Activated CD4-positive, CD25-positive, alpha-beta regulatory T cell treated with anti-CD3 and anti-CD28 coated beads, Interleukin-2, amount 50 U/mL, for 24 hours (primary cell): ENCODE results near the gene CPEB1.

ENCODE experiments used
- ATAC-seq, 2 donors: fragments of 150-1000 bp; cut with Tn5 transposase; one replicate each; pipeline ENCODE4 v1.10.0; 2021; ENCODE audit warnings: mild to moderate bottlenecking in 1 of 2, moderate library complexity in 1 of 2

The CPEB1 gene

GRCh38 chr15:82647045-82647834 is at the start of gene CPEB1:
CPEB1 (minus strand) TSS chr15:82647363; CDS start chr15:82628459, 18,904 bp downstream.
- ATAC-seq = peak; percentile 72 to 73

GRCh38 chr15:82692171-82692570 is 45.0 kb upstream of the CPEB1 start:
- no peak for ATAC-seq

GRCh38 chr15:82689147-82689546 is 42.0 kb upstream of the CPEB1 start:
- no peak for ATAC-seq

- no peak for ATAC-seq
Measured at GRCh38 chr15:82688691-82689090, 41.5 kb upstream of the CPEB1 start.

GRCh38 chr15:82681371-82681770 is 34.2 kb upstream of the CPEB1 start:
- ATAC-seq = no peak

GRCh38 chr15:82680200-82681102 is 33.3 kb upstream of the CPEB1 start:
- ATAC-seq = peak; percentile 93 to 94

- no peak for ATAC-seq
Measured at GRCh38 chr15:82679626-82680199, 32.5 kb upstream of the CPEB1 start.

GRCh38 chr15:82677720-82678323 is 30.7 kb upstream of the CPEB1 start:
- no peak for ATAC-seq

- no peak for ATAC-seq
Measured at GRCh38 chr15:82674873-82675272, 27.7 kb upstream of the CPEB1 start.

GRCh38 chr15:82670699-82671098 is 23.5 kb upstream of the CPEB1 start:
- ATAC-seq = no peak

GRCh38 chr15:82666606-82667005 is 19.4 kb upstream of the CPEB1 start:
- ATAC-seq = no peak

- no peak for ATAC-seq
Measured at GRCh38 chr15:82664021-82664420, 16.9 kb upstream of the CPEB1 start.

GRCh38 chr15:82663186-82663600 is 16.0 kb upstream of the CPEB1 start:
- no peak for ATAC-seq

- ATAC-seq = no peak
Measured at GRCh38 chr15:82662641-82663040, 15.5 kb upstream of the CPEB1 start.

GRCh38 chr15:82660378-82660777 is 13.2 kb upstream of the CPEB1 start:
- no peak for ATAC-seq

- no peak for ATAC-seq
Measured at GRCh38 chr15:82656641-82657266, 9.6 kb upstream of the CPEB1 start.

- no peak for ATAC-seq
Measured at GRCh38 chr15:82655606-82656005, 8.4 kb upstream of the CPEB1 start.

GRCh38 chr15:82653483-82654168 is 6.5 kb upstream of the CPEB1 start:
- no peak for ATAC-seq

- ATAC-seq = no peak
Measured at GRCh38 chr15:82651708-82652107, 4.5 kb upstream of the CPEB1 start.

GRCh38 chr15:82650046-82650670 is 3.0 kb upstream of the CPEB1 start:
- ATAC-seq = no peak
